ENCODE measurements around the gene TBX10. TPM values are rescaled to one million over a fixed set of nuclear protein-coding genes. Genes with fewer than 3 reads are reported as not detected.
"Not testable (repeated sequence)": the region's sequence is repeated elsewhere in the genome, so short reads cannot be mapped to it uniquely, and the experiment has no call there.

Gene TBX10
- total RNA-seq, 1 donor from 2014 or later: not detected

DNA sequence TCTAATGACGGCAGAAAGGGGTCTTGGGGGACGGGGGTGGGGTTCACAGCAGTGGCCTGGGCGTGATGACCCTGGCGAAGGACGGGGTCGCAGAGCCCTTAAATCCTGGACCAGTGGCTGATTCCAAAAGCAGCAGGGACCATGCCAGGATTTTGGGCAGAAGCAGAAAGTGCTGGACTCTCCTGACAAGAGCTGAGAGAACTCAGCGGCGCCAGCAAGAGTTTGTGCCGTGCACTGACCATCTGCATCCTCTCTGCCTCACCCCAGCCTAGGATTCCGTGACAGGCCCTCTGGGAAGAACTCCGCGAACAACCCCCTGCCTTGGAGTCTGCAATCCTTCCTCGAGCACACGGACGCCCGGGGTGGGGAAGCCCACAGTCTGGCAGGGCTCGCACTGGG, 33.5 kb downstream of the TBX10 start:
- Mint-ChIP-seq H3K27me3 (ENCODE audit: low read depth) (no peaks in the 10 kb centered on the region), H3K27ac (peak overlapping the region; percentile 76), H3K4me1 (peaks cover 9% of the 10 kb centered on the region), H3K4me3 (peak overlapping the region; percentile 85), H3K36me3 (no peaks in the 10 kb centered on the region), H3K9me3 (peaks cover 4% of the 10 kb centered on the region)
- DNase-seq (ENCODE audit: low spot score in 2 of 2, unreplicated experiment in 2 of 2): no peak
- TF ChIP-seq, protein P1, sequence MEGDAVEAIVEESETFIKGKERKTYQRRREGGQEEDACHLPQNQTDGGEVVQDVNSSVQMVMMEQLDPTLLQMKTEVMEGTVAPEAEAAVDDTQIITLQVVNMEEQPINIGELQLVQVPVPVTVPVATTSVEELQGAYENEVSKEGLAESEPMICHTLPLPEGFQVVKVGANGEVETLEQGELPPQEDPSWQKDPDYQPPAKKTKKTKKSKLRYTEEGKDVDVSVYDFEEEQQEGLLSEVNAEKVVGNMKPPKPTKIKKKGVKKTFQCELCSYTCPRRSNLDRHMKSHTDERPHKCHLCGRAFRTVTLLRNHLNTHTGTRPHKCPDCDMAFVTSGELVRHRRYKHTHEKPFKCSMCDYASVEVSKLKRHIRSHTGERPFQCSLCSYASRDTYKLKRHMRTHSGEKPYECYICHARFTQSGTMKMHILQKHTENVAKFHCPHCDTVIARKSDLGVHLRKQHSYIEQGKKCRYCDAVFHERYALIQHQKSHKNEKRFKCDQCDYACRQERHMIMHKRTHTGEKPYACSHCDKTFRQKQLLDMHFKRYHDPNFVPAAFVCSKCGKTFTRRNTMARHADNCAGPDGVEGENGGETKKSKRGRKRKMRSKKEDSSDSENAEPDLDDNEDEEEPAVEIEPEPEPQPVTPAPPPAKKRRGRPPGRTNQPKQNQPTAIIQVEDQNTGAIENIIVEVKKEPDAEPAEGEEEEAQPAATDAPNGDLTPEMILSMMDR (IDR thresholded peaks at IDR 0.05; ENCODE audit: unreplicated experiment): no peak

DNA sequence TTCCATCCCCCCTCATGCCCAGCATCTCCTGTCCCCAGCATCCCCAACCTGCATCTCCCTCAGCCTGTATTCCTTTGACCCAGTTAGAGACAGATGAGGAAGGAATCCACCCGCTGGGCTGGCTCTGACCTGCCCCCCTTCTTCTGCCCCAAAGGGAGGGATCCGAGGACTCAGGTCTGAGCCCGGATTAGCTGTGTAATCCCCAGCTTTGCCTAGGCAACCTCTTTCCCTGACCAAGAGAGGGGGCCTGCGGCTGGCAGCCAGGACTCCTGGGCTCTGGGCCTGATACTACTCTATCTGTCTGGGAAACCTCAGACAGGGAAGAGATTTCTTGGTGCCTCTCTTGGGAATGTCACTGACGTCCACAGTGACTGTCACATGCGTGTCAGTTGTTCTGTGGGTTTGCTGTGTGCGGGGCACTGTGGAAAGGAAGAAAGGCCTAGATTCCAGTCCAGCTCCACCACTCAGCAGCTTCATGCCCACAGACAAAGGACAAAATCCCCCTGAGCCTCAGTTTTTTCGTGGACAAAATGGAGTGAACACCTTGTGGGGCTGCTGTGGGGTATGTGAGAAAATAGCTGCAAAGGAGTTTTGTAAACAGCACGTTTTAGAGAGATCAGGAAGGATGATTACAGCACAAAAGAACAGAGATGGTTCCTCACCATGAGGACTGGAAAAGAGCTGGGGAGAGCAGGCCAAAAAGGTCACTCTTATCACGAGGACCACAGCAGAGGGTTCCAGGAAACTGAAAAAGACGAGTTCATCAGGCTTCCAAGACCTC, 34.1 kb downstream of the TBX10 start:
- Mint-ChIP-seq H3K4me3 (peak overlapping the region; percentile 62), H3K9me3 (peaks cover 4% of the 10 kb centered on the region), H3K36me3 (no peaks in the 10 kb centered on the region), H3K4me1 (peaks cover 9% of the 10 kb centered on the region), H3K27me3 (ENCODE audit: low read depth) (peaks cover 2% of the 10 kb centered on the region), H3K27ac (peak overlapping the region; percentile 10)
- DNase-seq (ENCODE audit: low spot score in 2 of 2, unreplicated experiment in 2 of 2): no peak
- TF ChIP-seq, protein P1 (IDR thresholded peaks at IDR 0.05; ENCODE audit: unreplicated experiment): no peak

DNA sequence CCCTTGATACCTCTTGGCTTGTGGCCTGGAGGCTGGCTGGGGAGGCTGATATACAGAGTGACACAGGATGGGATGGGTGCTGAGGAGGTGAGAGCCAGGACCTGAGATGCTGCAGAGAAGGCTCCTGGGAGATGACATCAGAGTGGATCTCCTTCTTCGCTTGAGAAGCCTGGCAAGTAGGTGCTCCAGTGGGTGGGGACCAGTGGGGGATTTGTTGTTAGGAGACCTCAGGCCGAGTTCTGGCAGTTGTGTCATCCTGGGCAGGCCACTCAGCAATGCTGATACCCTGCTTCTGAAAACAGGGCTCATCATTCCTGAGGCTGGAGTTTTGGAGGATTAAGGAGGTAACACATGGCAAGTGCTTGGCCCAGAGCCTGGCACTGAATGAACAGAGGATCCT, 34.7 kb downstream of the TBX10 start:
- H3K9me3 Mint-ChIP-seq: peaks cover 4% of the 10 kb centered on the region
- TF ChIP-seq, protein P1 (IDR thresholded peaks at IDR 0.05; ENCODE audit: unreplicated experiment): no peak
- H3K36me3 Mint-ChIP-seq: no peaks in the 10 kb centered on the region
- H3K27ac Mint-ChIP-seq: no peak overlapping the region
- peaks cover 9% of the 10 kb centered on the region for H3K4me1 Mint-ChIP-seq
- peaks cover 2% of the 10 kb centered on the region for H3K27me3 Mint-ChIP-seq (ENCODE audit: low read depth)
- no peak for DNase-seq (ENCODE audit: low spot score in 2 of 2, unreplicated experiment in 2 of 2)
- no peak overlapping the region for H3K4me3 Mint-ChIP-seq

DNA sequence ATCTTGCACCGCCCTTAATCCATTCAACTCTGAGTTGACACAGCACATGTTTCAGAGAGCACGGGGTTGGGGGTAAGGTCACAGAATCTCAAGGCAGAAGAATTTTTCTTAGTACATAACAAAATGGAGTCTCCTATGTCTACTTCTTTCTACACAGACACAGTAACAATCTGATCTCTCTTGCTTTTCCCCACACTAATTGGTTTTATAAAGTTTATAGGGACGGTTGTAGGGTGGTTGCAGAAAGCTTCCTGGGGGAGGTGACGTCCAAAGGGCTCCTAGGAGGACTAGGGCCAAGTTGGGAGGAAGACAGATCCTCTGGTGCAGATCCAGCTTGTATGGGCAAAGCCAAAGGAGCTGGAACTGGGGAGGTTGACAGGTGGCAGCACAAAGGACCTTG, 35.4 kb downstream of the TBX10 start:
- H3K27ac Mint-ChIP-seq; H3K9me3 Mint-ChIP-seq; H3K4me1 Mint-ChIP-seq; DNase-seq (ENCODE audit: low spot score in 2 of 2, unreplicated experiment in 2 of 2); H3K27me3 Mint-ChIP-seq (ENCODE audit: low read depth); H3K36me3 Mint-ChIP-seq: not testable (repeated sequence)
- peak overlapping the region; percentile 10 for H3K4me3 Mint-ChIP-seq

DNA sequence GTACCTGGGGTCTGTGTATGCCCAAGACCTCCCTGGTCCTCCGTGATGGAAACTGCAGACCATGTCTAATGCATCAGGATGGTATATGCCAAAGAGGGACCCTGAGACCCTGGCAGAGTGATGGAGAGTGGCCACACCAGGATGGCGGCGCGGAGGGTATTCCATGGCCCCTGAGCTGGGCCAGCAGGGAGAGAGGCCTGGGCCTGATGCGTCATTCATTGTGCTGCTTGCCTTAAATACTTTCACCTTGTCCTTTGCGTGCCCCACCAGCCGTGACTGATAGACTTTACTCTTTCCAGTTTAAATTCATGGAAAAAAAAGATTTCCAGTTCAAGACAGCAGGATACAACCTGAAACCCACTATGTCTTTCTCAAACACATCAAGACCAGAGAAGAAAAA, 38.5 kb downstream of the TBX10 start:
- no peak for DNase-seq (ENCODE audit: low spot score in 2 of 2, unreplicated experiment in 2 of 2)
- Mint-ChIP-seq H3K9me3 (peaks cover 8% of the 10 kb centered on the region), H3K36me3 (no peaks in the 10 kb centered on the region), H3K4me3 (no peak overlapping the region), H3K4me1 (peaks cover 3% of the 10 kb centered on the region), H3K27ac (no peak overlapping the region), H3K27me3 (ENCODE audit: low read depth) (peaks cover 2% of the 10 kb centered on the region)
- TF ChIP-seq, protein P1 (IDR thresholded peaks at IDR 0.05; ENCODE audit: unreplicated experiment): no peak

DNA sequence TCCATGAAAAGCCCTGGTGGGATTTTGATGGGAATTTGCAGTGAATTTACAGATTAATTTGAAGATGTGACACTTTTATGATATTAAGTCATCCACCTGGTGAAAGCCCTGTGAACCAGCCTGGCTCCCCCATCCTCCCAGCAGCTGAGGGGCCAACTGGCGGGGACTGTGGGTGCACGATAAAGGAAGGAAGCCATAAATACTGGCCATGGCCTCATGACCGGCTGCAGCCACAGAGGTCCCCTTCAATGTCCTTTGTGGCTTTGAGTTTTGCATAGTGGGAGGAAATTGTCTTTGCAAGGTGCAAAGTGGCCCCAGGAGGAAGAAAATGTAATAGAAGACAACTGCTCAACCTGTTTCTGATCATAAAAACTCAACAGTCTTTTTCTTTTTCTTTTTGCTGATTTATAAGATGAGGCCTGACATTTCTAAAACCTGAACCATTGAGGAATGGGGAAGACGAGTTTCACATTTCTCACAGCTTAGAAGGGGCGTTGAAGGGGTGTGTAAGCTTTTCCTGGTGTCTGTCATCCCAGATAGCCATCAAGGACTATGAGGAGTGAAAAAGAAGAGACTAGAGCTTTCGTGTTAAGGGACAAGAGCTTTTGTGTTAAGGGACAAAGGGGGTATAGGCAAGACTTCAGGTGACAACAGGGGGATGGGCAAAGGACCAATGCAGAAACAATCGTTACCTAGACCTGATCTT, 39.1 kb downstream of the TBX10 start:
- TF ChIP-seq, protein P1 (IDR thresholded peaks at IDR 0.05; ENCODE audit: unreplicated experiment): no peak
- no peaks in the 10 kb centered on the region for H3K36me3 Mint-ChIP-seq
- H3K4me3 Mint-ChIP-seq: no peak overlapping the region
- no peak overlapping the region for H3K27ac Mint-ChIP-seq
- DNase-seq (ENCODE audit: low spot score in 2 of 2, unreplicated experiment in 2 of 2): no peak
- H3K9me3 Mint-ChIP-seq: peaks cover 8% of the 10 kb centered on the region
- H3K4me1 Mint-ChIP-seq: no peaks in the 10 kb centered on the region
- H3K27me3 Mint-ChIP-seq (ENCODE audit: low read depth): peaks cover 2% of the 10 kb centered on the region

Measured in mesothelial cell of epicardium (in vitro differentiated cells).